ENCODE results near the gene RBPJ. TPM values are rescaled to one million over a fixed set of nuclear protein-coding genes. Genes with fewer than 3 reads are reported as not detected.

Gene RBPJ
- polyA plus RNA-seq, 1 donor from 2014 or later = 89.8 TPM

GRCh38 chr4:26418107-26418506, 97.3 kb downstream of the RBPJ start:
- Histone ChIP-seq H4K20me1 (ENCODE audit: insufficient read depth) (no peaks in the 10 kb centered on the region), H3K9me2 (ENCODE audit: insufficient read depth, low read length) (no peaks in the 10 kb centered on the region), H3K27me3 (ENCODE audit: insufficient read depth, low read depth, low read length) (no peaks in the 10 kb centered on the region), H3F3A (ENCODE audit: insufficient read depth, low read length, poor library complexity, severe bottlenecking) (no peaks in the 10 kb centered on the region), H3K4me3 (ENCODE audit: low read length) (no peak overlapping the region), H3K9ac (ENCODE audit: low read length) (no peak overlapping the region), H3K36me3 (ENCODE audit: insufficient read depth, low read length) (no peaks in the 10 kb centered on the region), H3K79me2 (replicated peaks; ENCODE audit: insufficient read depth, low read length) (peaks cover 4% of the 10 kb centered on the region), H3K4me2 (ENCODE audit: low read length) (no peak overlapping the region), H3K9me3 (ENCODE audit: low read length) (no peaks in the 10 kb centered on the region), H3K27ac (ENCODE audit: low read length) (no peak overlapping the region), H2AFZ (ENCODE audit: low read depth, low read length) (no peak overlapping the region)
- TF ChIP-seq RAD21 (conservative IDR thresholded peaks at IDR 0.05) = no peak
- TF ChIP-seq POLR2AphosphoS5 (IDR thresholded peaks at IDR 0.05) = no peak
- no peak for TF ChIP-seq REST (IDR thresholded peaks at IDR 0.05; ENCODE audit: borderline replicate concordance)
- TF ChIP-seq EP300 (conservative IDR thresholded peaks at IDR 0.05; ENCODE audit: poor library complexity, severe bottlenecking) = no peak
- TF ChIP-seq EZH2 (IDR thresholded peaks at IDR 0.05; ENCODE audit: borderline replicate concordance, insufficient read depth, low read length, poor library complexity, severe bottlenecking) = no peak
- no peak for TF ChIP-seq CTCF (IDR thresholded peaks at IDR 0.05; ENCODE audit: poor library complexity, severe bottlenecking)
- TF ChIP-seq TAF1 (IDR thresholded peaks at IDR 0.05; ENCODE audit: low read depth) = no peak
- no peak for TF ChIP-seq SMC3 (conservative IDR thresholded peaks at IDR 0.05; ENCODE audit: poor library complexity)
- TF ChIP-seq MXI1 (conservative IDR thresholded peaks at IDR 0.05; ENCODE audit: poor library complexity, severe bottlenecking) = no peak

- H3F3A ChIP-seq (ENCODE audit: insufficient read depth, low read length, poor library complexity, severe bottlenecking) = no peaks in the 10 kb centered on the region
- H3K27me3 ChIP-seq (ENCODE audit: insufficient read depth, low read depth, low read length) = no peaks in the 10 kb centered on the region
- H2AFZ ChIP-seq (ENCODE audit: low read depth, low read length) = no peak overlapping the region
- TF ChIP-seq TAF1 (IDR thresholded peaks at IDR 0.05; ENCODE audit: low read depth) = no peak
- TF ChIP-seq EZH2 (IDR thresholded peaks at IDR 0.05; ENCODE audit: borderline replicate concordance, insufficient read depth, low read length, poor library complexity, severe bottlenecking) = no peak
- TF ChIP-seq REST (IDR thresholded peaks at IDR 0.05; ENCODE audit: borderline replicate concordance) = no peak
- no peak for TF ChIP-seq RAD21 (conservative IDR thresholded peaks at IDR 0.05)
- TF ChIP-seq SMC3 (conservative IDR thresholded peaks at IDR 0.05; ENCODE audit: poor library complexity) = no peak
- no peak for TF ChIP-seq POLR2AphosphoS5 (IDR thresholded peaks at IDR 0.05)
- TF ChIP-seq CTCF (IDR thresholded peaks at IDR 0.05; ENCODE audit: poor library complexity, severe bottlenecking) = no peak
- TF ChIP-seq EP300 (conservative IDR thresholded peaks at IDR 0.05; ENCODE audit: poor library complexity, severe bottlenecking) = no peak
- no peaks in the 10 kb centered on the region for H3K9me2 ChIP-seq (ENCODE audit: insufficient read depth, low read length)
- H4K20me1 ChIP-seq (ENCODE audit: insufficient read depth) = no peaks in the 10 kb centered on the region
- H3K27ac ChIP-seq (ENCODE audit: low read length) = no peak overlapping the region
- H3K4me3 ChIP-seq (ENCODE audit: low read length) = no peak overlapping the region
- peaks cover under 1% of the 10 kb centered on the region for H3K79me2 ChIP-seq (replicated peaks; ENCODE audit: insufficient read depth, low read length)
- H3K4me2 ChIP-seq (ENCODE audit: low read length) = no peak overlapping the region
- H3K36me3 ChIP-seq (ENCODE audit: insufficient read depth, low read length) = no peaks in the 10 kb centered on the region
- no peak overlapping the region for H3K9ac ChIP-seq (ENCODE audit: low read length)
- H3K9me3 ChIP-seq (ENCODE audit: low read length) = no peaks in the 10 kb centered on the region
These were observed 98.0 kb downstream of the RBPJ start for GRCh38 chr4:26418850-26419249.

Measured in neural cell (in vitro differentiated cells).